K562 (cell line): ENCODE data around the gene PANX1. TPM values are rescaled to one million over a fixed set of nuclear protein-coding genes. Genes with fewer than 3 reads are reported as not detected.

Experiments
- ATAC-seq: fragments of 200-7000 bp; cut with Tn5 transposase; 3 replicates; pipeline ENCODE4 v1.9.1; 2020; ENCODE audit warnings: moderate library complexity
- BruUV-seq: library from RNA; stranded (reverse); fragments of 400-500 nt; replicated peaks from 2 replicates; lab custom pipeline; 2021; lab: Mats Ljungman, UMichigan
- CTCF ChIA-PET: fragments of 300-600 bp; formaldehyde crosslinking; extraction: SDS; loops from one replicate; lab custom pipeline; 2021; ENCODE audit warnings: low intra/inter-chr PET ratio; lab: Yijun Ruan, JAX
- POLR2A ChIA-PET: fragments of 300-600, 350-650 bp; sonication (Branson Sonifier 250); formaldehyde crosslinking; extraction: SDS; loops from one replicate; lab custom pipeline; 2021; ENCODE audit warnings: antibody characterized with exemption, inconsistent platforms; lab: Yijun Ruan, JAX
- DNase-seq, 4 experiments: peaks; one replicate each; pipeline versions ENCODE4 v3.0.0 to v3.0.0-alpha.2; 2011 to 2018; ENCODE audit warnings: low spot score in 3 of 4, mixed read lengths in 3 of 4; ENCODE audit errors: extremely low read depth in 1 of 4
- FAIRE-seq: peaks from 2 replicates; lab custom pipeline; 2011; peaks lifted over from hg19 to GRCh38; lab: Jason Lieb, UNC
- H2AFZ ChIP-seq: 2 replicates; pipeline ENCODE4 v1.6.0; 2011; ENCODE audit warnings: low read depth, low read length, control low read depth, inconsistent platforms
- H3K27ac ChIP-seq: fragments of 200-600 bp; 3 replicates; pipeline ENCODE4 v1.8.0; 2011; ENCODE audit warnings: low read depth, mild to moderate bottlenecking, control low read depth, inconsistent platforms, low read length, moderate library complexity, mixed read lengths; ENCODE audit errors: extremely low read depth
- H3K27me3 ChIP-seq, 2 experiments: fragments of 300-600 bp in 1 of 2; 2 replicates in 1 of 2; 3 replicates in 1 of 2; pipeline versions ENCODE4 v1.6.0 to v1.8.0; 2011; ENCODE audit warnings: inconsistent platforms in 2 of 2, low read length in 2 of 2, mild to moderate bottlenecking in 1 of 2, mixed read lengths in 1 of 2, moderate library complexity in 1 of 2; ENCODE audit not compliant: control insufficient read depth in 2 of 2, insufficient read depth in 2 of 2
- H3K36me3 ChIP-seq: fragments of 300-600 bp; 3 replicates; pipeline ENCODE4 v1.8.0; 2011; ENCODE audit warnings: mild to moderate bottlenecking, low read length, inconsistent platforms; ENCODE audit not compliant: control insufficient read depth, insufficient read depth
- H3K4me1 ChIP-seq, 2 experiments: fragments of 200-600 bp in 1 of 2; replicated peaks in 1 of 2; 2 replicates in 1 of 2; 3 replicates in 1 of 2; pipeline versions ENCODE4 v1.5.1 to v1.8.0; 2011; ENCODE audit warnings: inconsistent platforms in 2 of 2, low read length in 2 of 2, mild to moderate bottlenecking in 1 of 2, mixed read lengths in 1 of 2, moderate library complexity in 1 of 2; ENCODE audit not compliant: control insufficient read depth in 2 of 2, insufficient read depth in 2 of 2
- H3K4me2 ChIP-seq: 2 replicates; pipeline ENCODE4 v1.6.1; 2011; ENCODE audit warnings: low read length, control low read depth, inconsistent platforms, mixed read lengths; ENCODE audit not compliant: insufficient read depth
- H3K4me3 ChIP-seq: fragments of 200-600 bp; sonication (generic), shearing (Covaris generic); 2 replicates; pipeline ENCODE4 v1.5.1; 2016; ENCODE audit warnings: control low read depth, inconsistent platforms
- H3K79me2 ChIP-seq: fragments of 200-600 bp; 3 replicates; pipeline ENCODE4 v1.8.0; 2011; ENCODE audit warnings: low read length, inconsistent platforms; ENCODE audit not compliant: control insufficient read depth, insufficient read depth
- H3K9ac ChIP-seq, 2 experiments: 2 replicates each; pipeline versions ENCODE4 v1.6.0 to v1.6.1; 2011; ENCODE audit warnings: low read depth in 2 of 2, low read length in 2 of 2, control low read depth in 1 of 2, inconsistent platforms in 1 of 2, mild to moderate bottlenecking in 1 of 2, mixed read lengths in 1 of 2; ENCODE audit not compliant: insufficient read depth in 1 of 2
- H3K9me1 ChIP-seq: one replicate; pipeline ENCODE4 v1.6.0; 2011; ENCODE audit warnings: inconsistent platforms, mild to moderate bottlenecking, low read length, moderate library complexity; ENCODE audit not compliant: control insufficient read depth, insufficient read depth
- H3K9me3 ChIP-seq: replicated peaks from 2 replicates; pipeline ENCODE4 v1.5.1; 2011; ENCODE audit warnings: low read depth, low read length, inconsistent platforms; ENCODE audit not compliant: control insufficient read depth, insufficient read depth
- H4K20me1 ChIP-seq: replicated peaks from 2 replicates; pipeline ENCODE4 v1.6.1; 2011; ENCODE audit warnings: low read length, inconsistent platforms, mixed read lengths; ENCODE audit not compliant: control insufficient read depth, insufficient read depth
- FOXJ3 ChIP-seq: sonication (generic); formaldehyde crosslinking; IDR thresholded peaks from 2 replicates; pipeline ENCODE4 v1.4.0; 2020; ENCODE audit warnings: mild to moderate bottlenecking, missing genetic modification reagents
- MBD1 ChIP-seq: fragments of 250-450 bp; sonication (Bioruptor Pico); IDR thresholded peaks from 2 replicates; pipeline ENCODE4 v1.8.0; 2022; ENCODE audit warnings: inconsistent platforms
- MNT ChIP-seq, 2 experiments: fragments of 450-650 bp; conservative IDR thresholded peaks; 2 replicates each; pipeline ENCODE4 v1.6.1; 2017; ENCODE audit warnings: mild to moderate bottlenecking in 2 of 2, moderate library complexity in 2 of 2
- PHF8 ChIP-seq: fragments of 200-600 bp; sonication (generic); IDR thresholded peaks from 2 replicates; pipeline ENCODE4 v1.6.1; 2012; ENCODE audit warnings: mixed run types, mild to moderate bottlenecking, inconsistent platforms, low read length, moderate library complexity, borderline replicate concordance
- RBM39 ChIP-seq: fragments of 200-400 bp; formaldehyde crosslinking; optimal IDR thresholded peaks from 2 replicates; pipeline ENCODE3; 2018; ENCODE audit warnings: low read depth, low read length
- TEAD2 ChIP-seq: fragments of 450-650 bp; IDR thresholded peaks from 2 replicates; pipeline ENCODE4 v1.6.1; 2016; ENCODE audit warnings: missing genetic modification characterization, control low read depth, missing compliant biosample characterization
- TEAD4 ChIP-seq, 2 experiments: sonication (generic) in 1 of 2; formaldehyde crosslinking in 1 of 2; IDR thresholded peaks; 2 replicates each; pipeline versions ENCODE4 v1.6.1 to v1.8.0; 2012 to 2022; ENCODE audit warnings: borderline replicate concordance in 1 of 2, inconsistent platforms in 1 of 2, low read length in 1 of 2, mild to moderate bottlenecking in 1 of 2, missing genetic modification reagents in 1 of 2
- ZNF311 ChIP-seq: fragments of 250-450 bp; sonication (Bioruptor Pico); IDR thresholded peaks from 2 replicates; pipeline ENCODE4 v1.4.0; 2020; ENCODE audit warnings: mild to moderate bottlenecking, moderate library complexity
- ZNF764 ChIP-seq: fragments of 250-450 bp; sonication (Bioruptor Pico); IDR thresholded peaks from 2 replicates; pipeline ENCODE4 v1.4.0; 2020; ENCODE audit warnings: low read depth, mild to moderate bottlenecking, moderate library complexity
- WGBS: fragments of 100-300 bp; shearing (Covaris generic); methylation state at CpG from one replicate; pipeline ENCODE4 v1.1.6; 2016; ENCODE audit warnings: low coverage, mixed read lengths; ENCODE audit not compliant: insufficient coverage; ENCODE audit errors: missing lambda C conversion rate; 5-methylcytosine and 5-hydroxymethylcytosine counted together
- in situ Hi-C: fragments of 300-500 bp; cut with MboI; formaldehyde crosslinking; loops from 4 replicates; pipeline ENCODE4 v1.15.0; 2018; ENCODE audit warnings: inconsistent platforms, mixed read lengths
- intact Hi-C: fragments of 100-400 bp; cut with micrococcal nuclease; formaldehyde crosslinking; loops from 2 replicates; pipeline ENCODE4 v1.14.2; 2022
- polyA plus RNA-seq, 8 experiments: library from polyadenylated mRNA; depleted of rRNA in 4 of 8; stranded (reverse) in 5 of 8; unstranded in 3 of 8; fragments of >200 nt; fragmentation: Nextera tagmentation in 2 of 8; fragmentation: Illumina TruSeq in 1 of 8; extraction: Ambion mirVana in 2 of 8; extraction: Trizol in 1 of 8; gene quantifications; 2 replicates each; pipeline versions ENCODE4 v1.2.1 to v1.2.3, GENCODE V29; 2011 to 2014; ENCODE audit warnings: inconsistent platforms in 1 of 8, missing spikeins in 1 of 8
- total RNA-seq, 7 experiments: library from RNA; depleted of rRNA in 6 of 7; stranded (reverse); fragments of >200 nt in 6 of 7; fragmentation: Illumina TruSeq in 2 of 7; extraction: Trizol in 2 of 7; gene quantifications; 2 replicates each; pipeline versions ENCODE4 v1.2.1 to v1.2.3, GENCODE V29; 2011 to 2021; ENCODE audit warnings: low replicate concordance in 1 of 7

PANX1 gene
- total and polyA plus RNA-seq, 9 of the 15 experiments (the other 6 are each of a cell fraction or from before 2014, with no cell fraction given), result 1.9 to 14.8 (median 10.1) TPM

- H3K27ac ChIP-seq, result no peak overlapping the region
- TF ChIP-seq RBM39 (no peak), ZNF764 (CRISPR knock-in tag) (no peak), TEAD2 (tag) (no peak), TEAD4 (IDR thresholded peaks at IDR 0.05; ENCODE audit: low read length) (no peak), TEAD4 (CRISPR knock-in tag; IDR thresholded peaks at IDR 0.05; ENCODE audit: borderline replicate concordance) (no peak)
- TF ChIP-seq, all 486 proteins: peak for 0
- DNase-seq (no peak), ATAC-seq (no peak), FAIRE-seq (no peak)
- Histone ChIP-seq H3K4me3 (no peak overlapping the region), H3K9ac (no peak overlapping the region; a peak in 1 of 4 replicates), H2AFZ (no peak overlapping the region), H3K36me3 (peaks cover 27% of the 10 kb centered on the region; the same call in 2 of the 3 replicates), H3K9me1 (no peaks in the 10 kb centered on the region), H3K4me2 (no peak overlapping the region), H3K79me2 (0 out of 3 replicates have a peak, but pooled peaks cover 2% of the 10 kb centered on the region), H3K27me3 (no peaks in the 10 kb centered on the region), H4K20me1 (0 out of 2 replicates have a peak, but pooled peaks cover 3% of the 10 kb centered on the region), H3K4me1 (no peaks in the 10 kb centered on the region), H3K9me3 (no peaks in the 10 kb centered on the region)
- intact Hi-C loops, result loop anchor here (10.0 kb wide), 1 partner anchor 146 kb away; no protein-coding TSS in a partner anchor
- CTCF ChIA-PET, result no interaction called here
- POLR2A ChIA-PET, result no interaction called here
- in situ Hi-C loops, result loop anchor here (10.0 kb wide), 1 partner anchor 316 kb away; the partner anchor contains the start of genes ANKRD49 and MRE11
- no TSS peak for BruUV-seq
- 93% methylated on average over 11 of the region's 11 CpGs for WGBS
These were observed 49.7 kb downstream of the PANX1 start for GRCh38 chr11:94178331-94178730.

GRCh38 chr11:94179696-94180095 is 51.1 kb downstream of the PANX1 start:
- H4K20me1 ChIP-seq, result no peaks in the 10 kb centered on the region
- no peak overlapping the region for H3K4me2 ChIP-seq
- H3K4me3 ChIP-seq, result no peak overlapping the region
- no peak overlapping the region for H2AFZ ChIP-seq
- H3K27ac ChIP-seq, result no peak overlapping the region
- no peaks in the 10 kb centered on the region for H3K4me1 ChIP-seq
- FAIRE-seq, result no peak
- H3K9me1 ChIP-seq, result no peaks in the 10 kb centered on the region
- CTCF ChIA-PET, result no interaction called here
- POLR2A ChIA-PET, result interaction anchor here (0.5 kb wide), 1 partner anchor 703 kb away, joined by 3 read pairs; no protein-coding TSS in a partner anchor
- intact Hi-C loops, result loop anchor here (5.0 to 10.0 kb wide), 2 partner anchors 145 to 238 kb away; no protein-coding TSS in a partner anchor
- no peak for DNase-seq
- H3K36me3 ChIP-seq, result peaks cover 27% of the 10 kb centered on the region; the same call in 2 of the 3 replicates
- H3K9me3 ChIP-seq, result no peaks in the 10 kb centered on the region
- 0 out of 3 replicates have a peak, but pooled peaks cover 2% of the 10 kb centered on the region for H3K79me2 ChIP-seq
- ATAC-seq, result no peak
- in situ Hi-C loops, result loop anchor here (10.0 kb wide), 1 partner anchor 315 kb away; the partner anchor contains the start of genes ANKRD49 and MRE11
- no peak overlapping the region for H3K9ac ChIP-seq
- no TSS peak for BruUV-seq
- no peaks in the 10 kb centered on the region for H3K27me3 ChIP-seq
- WGBS, result 88% methylated on average over 12 of the region's 12 CpGs
- TF ChIP-seq ZNF311 (CRISPR knock-in tag) (no peak), MBD1 (CRISPR knock-in tag) (no peak), MNT (conservative IDR thresholded peaks at IDR 0.05) (no peak), PHF8 (no peak), FOXJ3 (CRISPR knock-in tag) (no peak)
